ES-I3 (cell line): ENCODE results near the gene CDH12.
"Not testable (repeated sequence)": the region's sequence is repeated elsewhere in the genome, so short reads cannot be mapped to it uniquely, and the experiment has no call there.

Experiments
- H3K36me3 ChIP-seq: 2 replicates; pipeline ENCODE4 v1.6.1; 2013; ENCODE audit warnings: mild to moderate bottlenecking, low read length, control low read depth, moderate library complexity; ENCODE audit not compliant: insufficient read depth
- H3K4me1 ChIP-seq: 2 replicates; pipeline ENCODE4 v1.6.1; 2013; ENCODE audit warnings: mild to moderate bottlenecking, control low read depth, low read length; ENCODE audit not compliant: insufficient read depth
- H3K9ac ChIP-seq: 2 replicates; pipeline ENCODE4 v1.6.1; 2013; ENCODE audit warnings: low read depth, mild to moderate bottlenecking, low read length, moderate library complexity
- H3K9me3 ChIP-seq: 2 replicates; pipeline ENCODE4 v1.6.1; 2013; ENCODE audit warnings: mild to moderate bottlenecking, low read length, moderate library complexity; ENCODE audit not compliant: control insufficient read depth, insufficient read depth

The CDH12 gene

DNA sequence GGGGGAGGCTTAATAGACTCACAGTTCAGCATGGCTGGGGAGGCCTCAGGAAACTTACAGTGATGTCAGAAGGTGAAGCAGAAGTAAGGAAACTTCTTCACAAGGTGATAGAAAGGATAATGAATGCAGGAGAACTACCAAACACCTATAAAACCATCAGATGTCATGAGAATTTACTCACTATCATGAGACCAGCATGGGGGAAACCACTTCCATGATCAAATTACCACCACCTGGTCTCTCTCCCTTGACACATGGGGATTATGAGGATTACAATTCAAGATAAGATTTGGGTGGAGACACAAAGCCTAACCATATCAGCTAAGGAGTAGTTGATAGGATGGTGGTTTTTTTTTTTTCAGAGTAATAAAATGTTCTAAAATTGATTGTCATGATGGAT lies 201.8 kb downstream of the CDH12 start:
- Histone ChIP-seq H3K4me1 (no peaks in the 10 kb centered on the region), H3K9me3 (no peaks in the 10 kb centered on the region), H3K36me3 (no peaks in the 10 kb centered on the region), H3K9ac (no peak overlapping the region)

GRCh38 chr5:22650511-22650910 lies 202.6 kb downstream of the CDH12 start:
- Histone ChIP-seq H3K4me1 (no peaks in the 10 kb centered on the region), H3K9me3 (no peaks in the 10 kb centered on the region), H3K36me3 (no peaks in the 10 kb centered on the region), H3K9ac (no peak overlapping the region)

DNA sequence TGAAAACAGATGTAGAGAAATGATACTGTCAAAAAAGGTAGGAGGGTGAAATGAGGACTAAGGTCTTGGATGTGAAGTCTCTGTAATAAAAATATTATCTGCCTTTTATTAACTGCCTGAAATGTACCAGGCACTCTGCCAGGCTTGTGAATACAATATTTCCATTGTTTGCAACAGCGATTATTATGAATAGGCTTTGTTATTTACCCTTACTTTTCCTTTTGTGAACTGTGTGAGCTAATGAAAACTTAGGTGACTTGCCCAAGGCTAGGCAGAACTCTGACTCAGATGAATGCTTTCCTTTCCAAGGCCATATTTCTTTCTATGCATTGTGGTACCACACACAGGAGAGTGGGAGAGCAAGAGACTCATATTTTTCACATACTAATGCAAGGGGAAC lies 204.1 kb downstream of the CDH12 start:
- H3K36me3 ChIP-seq, result no peaks in the 10 kb centered on the region
- H3K4me1 ChIP-seq, result no peaks in the 10 kb centered on the region
- H3K9me3 ChIP-seq, result no peaks in the 10 kb centered on the region
- H3K9ac ChIP-seq, result no peak overlapping the region

DNA sequence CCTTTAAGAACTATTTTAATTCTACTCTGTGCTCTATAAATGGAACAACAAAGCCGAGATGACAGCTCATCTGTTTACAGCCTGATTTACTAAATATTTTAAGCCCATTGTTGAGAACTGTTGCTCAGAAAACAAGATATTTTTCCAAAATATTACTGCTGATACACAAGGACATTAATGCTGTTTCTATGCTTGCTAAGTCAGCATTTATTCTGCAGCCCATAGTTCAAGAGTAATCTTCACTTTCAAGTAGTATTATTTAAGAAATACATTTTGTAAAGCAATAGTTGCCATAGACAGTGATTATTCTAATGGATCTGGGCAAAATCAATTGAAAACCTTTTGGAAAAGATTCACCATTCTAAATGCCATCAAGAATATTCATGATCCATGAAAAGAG lies 208.3 kb downstream of the CDH12 start:
- Histone ChIP-seq H3K9ac (no peak overlapping the region), H3K4me1 (no peaks in the 10 kb centered on the region), H3K9me3 (no peaks in the 10 kb centered on the region), H3K36me3 (no peaks in the 10 kb centered on the region)

GRCh38 chr5:22643356-22643755 lies 209.8 kb downstream of the CDH12 start:
- no peaks in the 10 kb centered on the region for H3K4me1 ChIP-seq
- H3K36me3 ChIP-seq, result no peaks in the 10 kb centered on the region
- no peaks in the 10 kb centered on the region for H3K9me3 ChIP-seq
- H3K9ac ChIP-seq, result no peak overlapping the region

- Histone ChIP-seq H3K9me3 (peaks cover 3% of the 10 kb centered on the region; the same call in 1 of the 2 replicates), H3K4me1 (no peaks in the 10 kb centered on the region), H3K36me3 (no peaks in the 10 kb centered on the region), H3K9ac (no peak overlapping the region)
These were observed 221.5 kb downstream of the CDH12 start for GRCh38 chr5:22631683-22632082.

- Histone ChIP-seq H3K9ac (no peak overlapping the region), H3K9me3 (no peaks in the 10 kb centered on the region), H3K36me3 (no peaks in the 10 kb centered on the region), H3K4me1 (no peaks in the 10 kb centered on the region)
These were observed 226.1 kb downstream of the CDH12 start for GRCh38 chr5:22627029-22627428.

DNA sequence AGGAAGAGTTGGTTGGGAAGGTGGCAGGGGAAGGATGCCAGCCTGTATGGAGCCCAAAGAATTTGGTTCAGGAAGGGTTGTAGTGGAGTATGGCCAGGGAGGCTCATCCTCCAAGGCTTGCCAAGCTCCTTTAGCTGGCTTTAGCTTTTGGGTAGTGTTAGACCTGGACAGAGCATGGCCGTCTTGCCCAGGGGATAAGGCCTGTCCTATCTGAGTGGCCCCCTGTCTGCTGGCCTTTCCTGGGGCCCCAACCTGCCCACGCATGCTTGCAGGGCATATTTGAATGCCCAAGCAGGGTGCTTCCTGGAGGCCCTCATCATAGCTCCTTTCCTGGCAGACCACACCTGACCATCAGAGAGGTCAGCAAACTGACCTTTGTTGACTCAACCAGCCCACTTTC lies 227.7 kb downstream of the CDH12 start:
- Histone ChIP-seq H3K36me3 (no peaks in the 10 kb centered on the region), H3K9ac (no peak overlapping the region), H3K9me3 (no peaks in the 10 kb centered on the region)

GRCh38 chr5:22621084-22621483 lies 232.1 kb downstream of the CDH12 start:
- no peaks in the 10 kb centered on the region for H3K9me3 ChIP-seq
- no peaks in the 10 kb centered on the region for H3K36me3 ChIP-seq
- H3K4me1 ChIP-seq, result 0 out of 2 replicates have a peak, but pooled peaks cover 8% of the 10 kb centered on the region
- H3K9ac ChIP-seq, result no peak overlapping the region; the same call in 1 of the 2 replicates

More for the DNA sequence above, 227.7 kb downstream of the CDH12 start:
- H3K4me1 ChIP-seq, result 0 out of 2 replicates have a peak, but pooled peaks cover 8% of the 10 kb centered on the region

DNA sequence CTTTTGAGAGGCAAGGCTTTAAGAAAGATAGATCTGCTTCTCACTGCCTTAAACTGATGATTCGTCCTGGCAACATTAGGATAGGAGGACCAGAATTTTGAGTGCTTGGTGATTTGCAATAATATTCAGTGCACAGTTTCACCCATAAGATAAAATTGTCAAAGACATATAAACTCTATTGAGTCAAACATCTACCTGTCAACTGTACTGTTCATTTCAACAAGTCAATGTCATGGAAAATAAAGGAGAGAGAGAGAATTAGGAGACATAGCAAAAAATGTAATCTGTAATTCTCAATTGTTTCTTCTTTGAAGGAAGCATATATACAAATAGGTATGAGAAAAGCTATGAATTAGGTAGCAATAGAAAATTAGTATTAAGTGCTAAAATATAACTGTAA lies 237.2 kb downstream of the CDH12 start:
- H3K4me1 ChIP-seq, result 0 out of 2 replicates have a peak, but pooled peaks cover 5% of the 10 kb centered on the region
- no peaks in the 10 kb centered on the region for H3K9me3 ChIP-seq
- H3K9ac ChIP-seq, result no peak overlapping the region
- no peaks in the 10 kb centered on the region for H3K36me3 ChIP-seq

- Histone ChIP-seq H3K9me3 (no peaks in the 10 kb centered on the region), H3K4me1 (no peaks in the 10 kb centered on the region), H3K36me3 (no peaks in the 10 kb centered on the region), H3K9ac (no peak overlapping the region)
These were observed 238.6 kb downstream of the CDH12 start for GRCh38 chr5:22614486-22615094.

DNA sequence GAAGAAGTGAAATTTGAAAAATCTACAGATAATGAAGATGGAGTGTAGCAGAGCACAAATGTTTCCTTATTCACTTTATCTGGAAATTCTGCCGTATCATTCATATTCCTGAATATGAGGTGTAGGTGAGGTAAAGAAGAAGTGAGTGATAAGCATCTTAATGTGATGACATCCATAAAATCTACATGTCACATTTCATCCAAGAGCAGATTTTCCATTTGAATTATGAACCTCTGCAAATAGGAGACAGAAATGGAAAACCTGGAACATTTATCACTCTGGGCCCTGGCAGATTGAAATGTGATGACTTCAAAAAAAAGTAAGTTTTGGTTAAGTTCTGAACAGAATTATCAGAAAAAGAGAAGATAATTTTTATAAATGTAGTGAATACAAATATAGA lies 240.2 kb downstream of the CDH12 start:
- Histone ChIP-seq H3K9ac (no peak overlapping the region), H3K4me1 (no peaks in the 10 kb centered on the region), H3K36me3 (no peaks in the 10 kb centered on the region), H3K9me3 (0 out of 2 replicates have a peak, but pooled peaks cover 3% of the 10 kb centered on the region)

DNA sequence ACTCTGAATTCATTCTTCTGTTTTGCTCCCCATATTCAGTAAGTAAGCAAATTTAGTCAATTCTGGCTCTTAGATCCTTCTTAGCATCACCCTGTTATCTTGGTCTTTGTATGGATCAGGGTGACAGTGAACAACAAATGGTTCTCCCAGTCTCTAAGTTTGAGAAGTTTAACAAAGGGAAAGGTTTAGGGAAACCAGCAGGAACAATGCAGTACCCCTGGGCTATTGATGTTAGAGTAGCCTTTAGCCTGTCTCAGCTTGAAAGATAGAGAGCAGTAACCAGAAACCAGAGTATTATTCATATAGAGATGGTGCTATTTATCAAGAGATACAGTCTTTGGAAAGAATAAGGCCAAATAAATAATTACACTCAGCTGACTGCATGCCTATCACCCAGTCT lies 241.8 kb downstream of the CDH12 start:
- Histone ChIP-seq H3K9me3 (peaks cover 8% of the 10 kb centered on the region; the same call in 1 of the 2 replicates), H3K9ac (no peak overlapping the region), H3K36me3 (no peaks in the 10 kb centered on the region), H3K4me1 (no peaks in the 10 kb centered on the region)

DNA sequence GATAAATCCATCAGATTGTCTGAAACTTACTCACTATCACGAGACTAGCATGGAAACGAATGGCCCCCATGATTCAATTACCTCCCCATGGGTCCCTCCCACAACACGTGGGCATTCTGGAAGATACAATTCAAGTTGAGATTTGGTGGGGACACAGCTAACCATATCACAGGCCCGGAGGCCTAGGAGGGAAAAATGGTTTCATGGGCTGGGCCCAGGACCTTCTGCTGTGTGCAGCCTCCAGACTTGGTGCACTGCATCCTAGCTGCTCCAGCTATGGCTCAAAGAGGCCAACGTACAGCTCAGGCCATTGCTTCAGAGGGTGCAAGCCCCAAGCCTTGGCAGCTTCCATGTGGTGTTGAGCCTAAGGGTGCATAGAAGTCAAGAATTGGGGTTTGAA lies 245.6 kb downstream of the CDH12 start:
- H3K4me1 ChIP-seq, H3K9me3 ChIP-seq, H3K36me3 ChIP-seq, H3K9ac ChIP-seq: not testable (repeated sequence)

GRCh38 chr5:22605473-22605872 lies 247.7 kb downstream of the CDH12 start:
- no peaks in the 10 kb centered on the region for H3K36me3 ChIP-seq
- H3K4me1 ChIP-seq, result no peaks in the 10 kb centered on the region
- no peak overlapping the region for H3K9ac ChIP-seq
- H3K9me3 ChIP-seq, result peaks cover 8% of the 10 kb centered on the region; the same call in 1 of the 2 replicates
